Stimulated activated CD4-positive, alpha-beta T cell treated with anti-CD3 and anti-CD28 coated beads, Interleukin-1b, Interleukin-23, amount 100 ng/mL, for 1 hour (primary cell): ENCODE data around the gene CHST11.

Source experiments
- DNase-seq, 2 donors: peaks; one replicate each; pipeline ENCODE4 v3.0.0-alpha.2; 2020; ENCODE audit warnings: low read depth in 2 of 2

Gene CHST11

GRCh38 chr12:104433061-104433460 is 23.7 kb upstream of the CHST11 start:
- no peak for DNase-seq

DNA sequence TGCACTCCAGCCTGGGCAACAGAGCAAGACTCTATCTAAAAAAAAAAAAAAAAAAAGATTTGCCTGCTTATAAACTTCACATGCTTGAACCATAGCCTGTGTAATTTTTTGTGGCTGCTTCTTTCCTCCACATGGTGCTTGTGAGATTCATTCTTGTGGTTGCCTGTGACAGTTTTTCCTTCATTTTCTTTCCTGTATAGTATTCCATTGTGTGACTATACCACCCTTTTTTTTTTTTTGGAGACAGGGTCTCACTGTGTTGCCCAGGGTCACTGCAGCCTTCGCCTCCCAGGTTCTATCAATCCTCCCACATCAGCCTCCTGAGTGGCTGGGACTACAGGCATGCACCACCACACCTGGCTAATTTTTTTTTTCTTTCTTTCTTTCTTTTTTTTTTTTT is 22.6 kb upstream of the CHST11 start:
- DNase-seq = no peak

- no peak for DNase-seq
Observed at GRCh38 chr12:104435175-104435574, 21.6 kb upstream of the CHST11 start.

DNA sequence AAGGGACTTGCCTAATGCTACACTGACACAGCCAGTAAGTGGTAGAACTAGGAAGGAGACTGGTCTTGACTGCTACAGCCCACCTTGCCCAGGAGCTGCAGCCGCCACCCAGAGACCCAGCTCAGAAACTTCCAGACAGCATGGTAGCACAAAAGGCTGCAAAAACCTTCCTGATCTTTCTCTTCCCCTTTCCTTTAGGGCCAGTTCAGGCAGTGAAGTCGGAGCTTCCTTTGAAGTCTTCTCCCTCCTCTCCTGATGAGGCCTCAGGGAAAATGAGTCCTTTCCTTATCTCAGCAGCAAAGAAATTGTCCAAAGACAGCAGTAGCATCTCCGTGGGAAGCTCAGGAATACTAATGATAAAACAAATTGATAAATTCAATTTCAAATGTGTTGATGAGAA is 21.0 kb upstream of the CHST11 start:
- no peak for DNase-seq

- DNase-seq = no peak
Observed at GRCh38 chr12:104436790-104437189, 20.0 kb upstream of the CHST11 start.

- DNase-seq = no peak
Observed at GRCh38 chr12:104438134-104438533, 18.6 kb upstream of the CHST11 start.

- DNase-seq = no peak
Observed at GRCh38 chr12:104439137-104439536, 17.6 kb upstream of the CHST11 start.

DNA sequence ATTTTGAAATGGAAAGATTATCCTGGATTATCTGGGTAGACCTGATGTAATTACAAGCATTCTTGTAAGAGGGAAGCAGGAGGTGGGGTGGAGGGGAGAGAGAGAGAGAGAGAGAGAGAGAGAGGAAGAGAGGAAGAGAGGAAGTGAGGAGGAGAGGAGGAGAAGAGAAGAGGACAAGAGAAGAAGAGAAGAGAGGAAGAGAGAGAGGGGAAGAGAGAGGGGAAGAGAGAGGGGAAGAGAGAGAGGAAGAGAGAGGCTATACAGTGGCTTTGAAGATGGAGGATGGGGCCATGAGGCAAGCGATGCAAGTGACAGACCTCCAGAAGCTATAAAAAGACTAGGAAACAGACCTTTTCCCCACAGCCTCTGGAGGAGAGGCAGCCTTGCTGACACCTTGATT is 13.7 kb upstream of the CHST11 start:
- DNase-seq = no peak

DNA sequence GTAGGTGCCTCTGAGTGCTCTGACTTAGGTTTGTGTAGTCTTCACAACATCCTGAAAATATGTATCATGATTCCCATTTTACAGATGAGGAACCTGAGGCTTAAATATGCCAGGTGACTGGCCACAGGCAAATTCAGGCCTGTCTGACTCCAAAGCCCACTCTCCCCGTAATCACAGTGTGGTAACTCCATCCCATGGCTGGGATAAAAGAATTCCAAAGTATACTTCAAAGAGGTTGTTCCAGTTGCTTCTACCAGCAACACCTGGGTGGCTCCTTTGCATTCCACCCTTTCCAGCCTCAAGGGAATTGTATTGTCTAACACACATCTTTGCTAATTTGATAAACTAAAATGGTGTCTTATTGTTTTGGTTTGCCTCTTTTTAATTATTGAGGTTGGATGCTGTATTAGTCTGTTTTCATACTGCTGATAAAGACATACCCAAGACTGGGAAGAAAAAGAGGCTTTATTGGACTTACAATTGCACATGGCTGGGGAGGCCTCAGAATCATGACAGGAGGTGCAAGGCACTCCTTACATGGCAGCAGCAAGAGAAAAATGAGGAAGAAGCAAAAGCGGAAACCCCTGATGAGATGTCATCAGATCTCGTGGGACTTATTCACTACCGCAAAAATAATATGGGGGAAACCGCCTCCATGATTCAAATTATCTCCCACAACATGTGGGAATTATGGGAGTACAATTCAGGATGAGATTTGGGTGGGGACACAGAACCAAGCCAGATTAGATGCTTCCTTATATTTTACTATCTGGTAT is 9.9 kb upstream of the CHST11 start:
- no peak for DNase-seq

GRCh38 chr12:104448031-104448430 is 8.7 kb upstream of the CHST11 start:
- no peak for DNase-seq

- DNase-seq = no peak
Observed at GRCh38 chr12:104448451-104448850, 8.3 kb upstream of the CHST11 start.

DNA sequence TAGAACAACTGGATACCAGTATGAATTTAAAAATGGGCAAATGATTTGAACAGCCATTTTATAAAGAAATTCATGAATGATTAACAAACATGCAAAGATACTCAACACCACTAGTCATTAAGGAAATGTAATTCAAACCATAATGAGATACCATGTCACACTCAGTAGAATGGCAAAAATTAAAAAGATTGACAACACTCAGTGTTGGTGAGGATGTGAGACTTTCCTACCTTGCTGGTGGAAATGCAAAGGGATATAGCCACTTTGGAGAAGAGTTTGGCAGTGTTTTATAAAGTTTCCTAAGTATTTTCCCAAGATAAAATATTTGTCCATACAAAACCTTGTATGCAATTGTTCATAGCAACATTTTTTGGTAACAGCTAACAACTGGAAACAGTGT is 6.0 kb upstream of the CHST11 start:
- no peak for DNase-seq

GRCh38 chr12:104452087-104452486 is 4.7 kb upstream of the CHST11 start:
- DNase-seq = no peak

- no peak for DNase-seq
Observed at GRCh38 chr12:104453133-104453532, 3.6 kb upstream of the CHST11 start.

DNA sequence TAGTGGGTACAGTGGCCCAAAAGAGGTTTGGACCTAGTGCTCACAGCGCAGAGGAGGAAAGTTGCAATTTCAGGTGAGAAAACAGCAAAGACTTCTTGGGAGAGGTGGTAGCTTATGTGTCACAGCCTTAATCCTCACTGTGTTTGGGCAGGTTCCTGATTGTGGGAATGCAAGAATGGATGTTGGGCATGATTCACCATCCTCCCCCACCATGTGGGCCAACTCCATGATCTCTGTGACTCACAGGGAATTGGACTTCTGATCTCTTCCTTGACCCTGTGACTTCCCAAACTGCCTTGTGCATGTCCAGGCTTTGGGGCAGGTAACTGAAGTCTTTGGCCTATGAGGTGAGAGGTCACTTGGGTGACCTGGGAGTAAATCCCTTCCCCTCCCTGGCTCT is 1.8 kb upstream of the CHST11 start:
- DNase-seq = no peak

DNA sequence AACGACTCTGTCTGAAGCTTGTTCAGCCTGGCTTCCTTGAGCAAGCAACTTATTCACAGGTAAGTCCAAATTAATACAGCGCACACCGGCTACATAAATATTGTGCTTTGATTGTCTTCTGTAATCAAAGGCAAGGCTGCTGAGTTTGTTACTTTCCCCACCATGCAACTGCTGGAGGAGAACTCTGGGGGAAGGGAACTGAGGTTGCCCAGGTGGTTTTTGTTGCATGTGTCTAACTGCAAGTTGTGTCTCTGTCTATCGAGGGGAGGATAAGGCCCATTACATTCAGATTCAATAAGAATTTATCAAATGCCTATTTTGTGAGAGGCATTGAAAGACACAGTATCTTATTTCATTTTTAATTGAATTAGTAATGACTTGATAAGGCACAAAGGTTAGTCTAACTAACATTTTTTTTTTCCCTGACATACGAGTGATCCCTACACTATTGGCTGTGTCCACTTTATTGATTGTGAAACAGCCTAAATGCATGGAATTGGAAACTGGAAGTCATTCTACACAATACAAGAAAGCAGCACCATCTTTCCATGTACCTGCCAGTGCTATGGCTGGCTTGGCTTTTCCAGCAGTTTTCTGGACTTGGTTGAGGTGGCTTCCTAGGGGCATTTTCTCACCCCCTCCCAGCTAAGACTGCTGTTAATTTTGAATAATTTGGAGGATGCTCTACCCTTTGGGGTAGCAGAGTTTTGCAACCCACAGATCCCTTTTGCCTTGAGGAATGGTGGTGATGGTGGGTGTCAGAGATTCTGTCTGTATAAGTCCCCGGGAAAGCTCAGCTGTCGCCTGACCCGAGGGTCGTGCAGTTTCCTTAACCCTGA is 951 bp upstream of the CHST11 start:
- DNase-seq = no peak

GRCh38 chr12:104456950-104457745 is 400 bp downstream of the CHST11 start:
- DNase-seq = no peak

- no peak for DNase-seq
Observed at GRCh38 chr12:104457746-104458693, 1.3 kb downstream of the CHST11 start.

DNA sequence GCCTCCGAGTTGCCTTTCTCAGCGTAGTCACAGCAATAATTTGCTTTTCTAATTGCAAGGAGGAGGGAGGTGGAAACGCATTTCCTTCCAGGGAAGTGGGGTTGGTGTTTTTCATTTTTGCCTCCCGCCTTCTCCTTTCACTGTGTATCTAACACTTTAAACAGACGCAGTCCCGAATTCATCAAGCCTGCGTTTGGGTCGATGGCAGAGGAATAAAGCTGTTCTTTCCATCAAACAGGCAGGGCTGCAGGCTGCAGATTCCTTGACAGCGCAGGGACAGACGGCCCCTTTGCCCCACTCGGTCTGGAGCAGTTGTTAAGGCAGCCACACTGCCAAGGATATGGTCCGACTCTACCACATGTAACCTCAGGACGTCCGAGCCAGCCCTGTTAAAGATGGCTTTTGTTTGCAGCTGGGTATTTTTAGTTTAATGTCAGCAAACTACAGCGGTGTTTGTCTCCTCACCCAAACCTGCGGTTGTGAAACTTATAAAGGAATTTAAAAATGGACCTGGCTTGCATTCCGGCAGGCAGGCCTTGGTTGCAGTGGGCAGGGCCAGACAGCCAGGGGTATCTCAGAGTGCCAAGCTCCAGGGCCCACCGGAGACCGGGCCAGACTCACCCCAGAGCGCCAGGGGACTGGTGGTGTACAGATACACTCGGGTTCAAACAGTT is 2.1 kb downstream of the CHST11 start:
- no peak for DNase-seq

GRCh38 chr12:104459368-104459909 is 2.7 kb downstream of the CHST11 start:
- no peak for DNase-seq
